GM15510 (cell line): ENCODE results near the gene LONP1.

ENCODE experiments used
- POLR2A ChIP-seq: IDR thresholded peaks from 3 replicates; pipeline ENCODE4 v1.6.1; 2011; ENCODE audit warnings: borderline replicate concordance; ENCODE audit not compliant: insufficient read length; ENCODE audit errors: extremely low read depth

Gene LONP1

GRCh38 chr19:5648464-5648863 is 71.5 kb downstream of the LONP1 start:
- TF ChIP-seq POLR2A = no peak

GRCh38 chr19:5646703-5647102 is 73.2 kb downstream of the LONP1 start:
- TF ChIP-seq POLR2A = no peak

- TF ChIP-seq POLR2A = no peak
Observed at GRCh38 chr19:5645409-5645808, 74.5 kb downstream of the LONP1 start.

GRCh38 chr19:5644037-5644436 is 75.9 kb downstream of the LONP1 start:
- TF ChIP-seq POLR2A = no peak

GRCh38 chr19:5643060-5643459 is 76.9 kb downstream of the LONP1 start:
- TF ChIP-seq POLR2A = no peak

- TF ChIP-seq POLR2A = no peak
Observed at GRCh38 chr19:5642204-5642603, 77.7 kb downstream of the LONP1 start.
